GM12873 (cell line): ENCODE measurements around the gene NBEA.

Experiments
- TF ChIP-seq, protein P1 (sequence below): IDR thresholded peaks from 2 replicates; pipeline ENCODE4 v1.5.1; 2012; ENCODE audit warnings: low read depth, mild to moderate bottlenecking, moderate library complexity, low read length, control low read depth; ENCODE audit not compliant: insufficient read depth; ENCODE audit errors: missing control alignments

NBEA gene

DNA sequence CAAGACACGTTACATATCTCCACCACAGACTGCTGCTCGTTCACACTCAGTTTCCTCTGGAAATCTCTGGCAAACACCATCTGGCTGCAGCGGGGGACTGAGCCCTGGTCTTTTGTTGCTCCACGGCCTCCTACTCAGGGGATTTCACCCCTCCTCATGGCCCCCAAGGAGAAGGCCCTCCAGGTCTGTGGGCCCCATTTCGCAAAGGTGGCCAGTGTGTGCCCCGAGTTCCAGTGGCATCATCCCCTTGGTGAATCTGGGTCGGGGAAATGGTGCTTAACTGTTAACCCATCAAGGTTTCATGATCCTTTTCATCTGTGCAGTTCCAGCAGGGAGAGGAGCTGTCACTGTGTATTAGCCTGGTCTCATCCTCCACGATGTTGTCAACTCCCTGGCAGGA, 769.8 kb downstream of the NBEA start:
- TF ChIP-seq, protein P1, sequence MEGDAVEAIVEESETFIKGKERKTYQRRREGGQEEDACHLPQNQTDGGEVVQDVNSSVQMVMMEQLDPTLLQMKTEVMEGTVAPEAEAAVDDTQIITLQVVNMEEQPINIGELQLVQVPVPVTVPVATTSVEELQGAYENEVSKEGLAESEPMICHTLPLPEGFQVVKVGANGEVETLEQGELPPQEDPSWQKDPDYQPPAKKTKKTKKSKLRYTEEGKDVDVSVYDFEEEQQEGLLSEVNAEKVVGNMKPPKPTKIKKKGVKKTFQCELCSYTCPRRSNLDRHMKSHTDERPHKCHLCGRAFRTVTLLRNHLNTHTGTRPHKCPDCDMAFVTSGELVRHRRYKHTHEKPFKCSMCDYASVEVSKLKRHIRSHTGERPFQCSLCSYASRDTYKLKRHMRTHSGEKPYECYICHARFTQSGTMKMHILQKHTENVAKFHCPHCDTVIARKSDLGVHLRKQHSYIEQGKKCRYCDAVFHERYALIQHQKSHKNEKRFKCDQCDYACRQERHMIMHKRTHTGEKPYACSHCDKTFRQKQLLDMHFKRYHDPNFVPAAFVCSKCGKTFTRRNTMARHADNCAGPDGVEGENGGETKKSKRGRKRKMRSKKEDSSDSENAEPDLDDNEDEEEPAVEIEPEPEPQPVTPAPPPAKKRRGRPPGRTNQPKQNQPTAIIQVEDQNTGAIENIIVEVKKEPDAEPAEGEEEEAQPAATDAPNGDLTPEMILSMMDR = no peak

DNA sequence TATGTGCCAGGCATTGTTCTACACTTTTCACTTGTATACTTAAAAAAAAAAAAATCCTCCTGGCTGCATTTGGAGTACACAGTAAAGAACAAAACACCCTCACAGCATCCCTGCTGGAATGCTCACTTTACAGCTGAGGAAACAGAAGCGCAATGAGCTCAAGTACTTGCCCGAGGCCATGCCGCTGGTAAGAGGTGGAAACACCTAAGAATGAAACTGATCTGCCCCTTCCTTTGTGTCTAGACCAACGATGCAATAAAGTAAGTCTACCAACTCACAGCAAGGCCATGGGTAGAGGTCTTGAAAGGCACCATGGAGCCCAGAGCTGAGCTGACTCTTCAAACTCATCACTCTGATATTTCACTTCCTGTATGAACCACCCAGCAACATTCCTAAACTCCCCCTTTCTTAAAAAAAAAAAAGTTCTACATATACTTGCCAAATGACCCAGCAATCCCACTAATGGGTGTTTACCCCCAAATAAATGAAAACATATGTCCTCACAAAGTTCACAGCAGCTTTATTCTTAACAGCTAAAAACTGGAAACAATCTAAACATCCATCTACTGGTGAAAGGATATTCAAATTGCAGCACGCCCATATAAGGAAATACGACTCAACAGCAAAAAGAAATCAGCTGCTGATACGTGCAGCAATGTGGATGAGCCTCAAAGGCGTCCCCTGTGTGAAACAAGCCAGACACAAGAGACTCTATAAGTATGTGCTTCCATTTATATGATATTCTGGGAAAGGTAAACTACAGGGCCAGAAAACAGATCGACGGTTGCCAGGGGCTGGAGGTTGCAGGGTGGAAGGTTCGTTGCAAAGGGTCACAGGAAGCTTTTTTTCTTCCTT, 771.1 kb downstream of the NBEA start:
- TF ChIP-seq, protein P1 = no peak

DNA sequence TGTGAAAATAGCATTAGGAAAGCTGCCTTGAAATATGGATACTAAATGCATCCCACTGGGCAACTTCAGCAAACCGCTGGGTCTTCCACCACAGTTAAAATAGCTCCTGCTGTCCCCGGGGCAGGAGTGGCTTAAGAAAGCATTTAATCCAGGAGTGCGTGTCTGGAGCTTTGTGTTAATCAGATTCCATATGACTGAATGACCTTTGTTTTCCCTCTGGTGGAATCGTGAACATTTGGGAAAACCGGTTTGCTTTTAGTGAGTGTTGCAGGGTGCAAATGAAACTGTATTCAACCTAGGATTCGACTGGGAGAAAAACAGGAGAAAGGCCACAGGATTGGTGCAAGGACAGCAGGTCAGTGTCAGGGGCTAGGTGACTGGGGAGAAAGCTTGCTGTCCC, 772.1 kb downstream of the NBEA start:
- TF ChIP-seq, protein P1 = no peak

DNA sequence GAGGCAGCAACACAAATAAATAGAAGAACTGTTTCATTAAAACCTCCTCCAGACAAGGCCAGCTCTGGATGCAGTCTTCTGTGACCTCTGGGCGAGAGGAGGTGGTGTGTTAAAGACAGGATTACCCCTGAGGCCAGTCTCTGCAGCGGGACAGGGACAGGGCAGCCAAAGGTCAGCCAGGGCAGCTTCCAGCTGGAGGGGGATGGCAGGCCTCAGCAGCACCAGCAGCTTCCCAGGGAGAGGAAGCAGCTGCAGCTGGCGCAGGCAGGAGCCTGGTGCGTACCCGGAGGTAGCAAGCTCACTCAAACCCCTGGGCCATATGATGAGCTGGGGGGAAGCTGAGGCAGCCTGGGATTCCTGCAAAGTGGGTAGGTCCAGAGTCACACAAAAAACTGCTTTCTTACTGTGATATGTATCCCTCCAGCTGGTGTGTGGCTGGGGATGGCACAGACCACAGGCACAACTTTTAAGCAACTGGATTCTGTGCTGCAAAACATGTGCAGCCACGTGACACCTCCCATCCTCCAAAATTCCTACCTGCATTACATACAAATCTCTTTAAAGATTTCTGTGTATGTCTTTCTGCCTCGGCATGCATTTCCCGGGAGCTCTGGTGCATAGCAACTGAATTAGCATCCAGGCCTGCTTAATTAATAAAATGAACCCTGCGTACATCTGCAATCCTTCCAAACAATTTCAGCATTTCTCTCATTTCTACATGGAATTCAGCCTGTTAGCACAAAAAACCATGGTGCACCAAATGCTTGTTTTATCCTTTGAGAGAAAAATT, 772.7 kb downstream of the NBEA start:
- TF ChIP-seq, protein P1 = no peak

DNA sequence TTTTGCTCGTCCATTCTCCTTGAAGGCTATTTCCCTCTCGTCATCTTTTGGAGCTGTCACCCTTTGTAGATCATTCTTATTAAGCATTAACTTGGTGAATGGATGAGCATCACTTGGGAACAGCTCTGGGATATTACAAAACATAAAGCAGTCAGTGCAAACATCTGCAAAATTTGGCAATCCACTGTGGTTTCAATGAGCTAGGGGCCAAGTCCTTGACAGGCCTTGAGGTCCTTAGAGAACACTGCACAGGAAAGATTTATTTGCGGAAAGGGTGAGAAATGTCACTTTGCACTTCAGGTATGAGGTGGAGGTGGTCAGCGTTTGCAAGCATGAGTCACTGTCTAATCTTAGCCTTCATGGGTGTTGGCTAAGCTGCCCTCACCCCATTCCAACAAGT, 774.1 kb downstream of the NBEA start:
- TF ChIP-seq, protein P1 = no peak

DNA sequence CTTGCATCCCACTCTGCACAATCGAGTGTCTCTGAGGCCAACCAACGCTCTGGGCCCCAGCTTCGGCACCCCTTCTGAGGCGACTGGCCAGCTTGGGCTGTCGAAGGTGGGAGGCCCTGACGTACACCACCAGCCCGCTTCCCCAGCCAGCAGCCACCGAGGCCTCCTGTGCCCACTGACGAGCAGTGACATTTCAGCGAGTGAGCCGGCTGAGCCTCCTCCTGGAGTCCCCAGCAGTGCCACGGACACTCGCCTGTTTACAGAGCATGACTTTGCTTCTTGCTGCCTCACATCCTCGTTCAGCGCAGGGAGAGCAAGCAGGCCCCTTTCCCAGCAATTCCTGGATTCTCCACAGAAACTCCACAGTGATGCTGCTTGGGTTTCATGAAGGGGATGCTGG, 774.7 kb downstream of the NBEA start:
- TF ChIP-seq, protein P1 = no peak

DNA sequence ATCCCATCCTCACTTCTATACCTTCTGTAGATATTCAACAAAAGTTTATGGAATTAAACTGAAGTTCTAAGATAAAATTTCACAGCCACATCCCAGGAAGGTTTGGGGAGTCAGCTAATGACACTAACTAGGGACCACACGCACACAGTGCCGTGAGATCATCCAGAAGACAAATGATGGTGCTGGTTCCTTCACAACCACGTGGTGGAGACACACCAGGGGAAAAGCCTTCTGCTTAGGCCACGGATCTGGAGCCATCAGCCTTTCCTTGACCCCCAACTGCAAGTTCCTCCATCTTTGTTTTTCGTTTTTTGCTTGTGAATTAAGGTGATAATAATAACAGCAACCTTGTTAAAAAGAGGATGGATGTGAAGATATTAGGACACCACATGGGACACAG, 776.0 kb downstream of the NBEA start:
- TF ChIP-seq, protein P1 = no peak
